ENCODE results near the gene ZNF219.

- TF ChIP-seq CTCF (IDR thresholded peaks at IDR 0.05) (no peak), POLR2AphosphoS5 (IDR thresholded peaks at IDR 0.05) (peak in 1 of 3 donors; percentile 31), POLR2A (IDR thresholded peaks at IDR 0.05) (no peak), EP300 (IDR thresholded peaks at IDR 0.05; ENCODE audit: low read depth) (no peak)
These were observed 3.5 kb upstream of the ZNF219 start for GRCh38 chr14:21101802-21102413.
